K562 (cell line): ENCODE data around the gene RXRA. TPM values are rescaled to one million over a fixed set of nuclear protein-coding genes. Genes with fewer than 3 reads are reported as not detected.

Experiments used
- ATAC-seq: fragments of 200-7000 bp; cut with Tn5 transposase; 3 replicates; pipeline ENCODE4 v1.9.1; 2020; ENCODE audit warnings: moderate library complexity
- BruUV-seq: library from RNA; stranded (reverse); fragments of 400-500 nt; replicated peaks from 2 replicates; lab custom pipeline; 2021; lab: Mats Ljungman, UMichigan
- CTCF ChIA-PET: fragments of 300-600 bp; formaldehyde crosslinking; extraction: SDS; loops from one replicate; lab custom pipeline; 2021; ENCODE audit warnings: low intra/inter-chr PET ratio; lab: Yijun Ruan, JAX
- POLR2A ChIA-PET: fragments of 300-600, 350-650 bp; sonication (Branson Sonifier 250); formaldehyde crosslinking; extraction: SDS; loops from one replicate; lab custom pipeline; 2021; ENCODE audit warnings: antibody characterized with exemption, inconsistent platforms; lab: Yijun Ruan, JAX
- DNase-seq, 4 experiments: peaks; one replicate each; pipeline versions ENCODE4 v3.0.0 to v3.0.0-alpha.2; 2011 to 2018; ENCODE audit warnings: low spot score in 3 of 4, mixed read lengths in 3 of 4; ENCODE audit errors: extremely low read depth in 1 of 4
- FAIRE-seq: peaks from 2 replicates; lab custom pipeline; 2011; peaks lifted over from hg19 to GRCh38; lab: Jason Lieb, UNC
- H2AFZ ChIP-seq: 2 replicates; pipeline ENCODE4 v1.6.0; 2011; ENCODE audit warnings: low read depth, low read length, control low read depth, inconsistent platforms
- H3K27ac ChIP-seq: fragments of 200-600 bp; 3 replicates; pipeline ENCODE4 v1.8.0; 2011; ENCODE audit warnings: low read depth, mild to moderate bottlenecking, control low read depth, inconsistent platforms, low read length, moderate library complexity, mixed read lengths; ENCODE audit errors: extremely low read depth
- H3K27me3 ChIP-seq, 2 experiments: fragments of 300-600 bp in 1 of 2; 2 replicates in 1 of 2; 3 replicates in 1 of 2; pipeline versions ENCODE4 v1.6.0 to v1.8.0; 2011; ENCODE audit warnings: inconsistent platforms in 2 of 2, low read length in 2 of 2, mild to moderate bottlenecking in 1 of 2, mixed read lengths in 1 of 2, moderate library complexity in 1 of 2; ENCODE audit not compliant: control insufficient read depth in 2 of 2, insufficient read depth in 2 of 2
- H3K36me3 ChIP-seq: fragments of 300-600 bp; 3 replicates; pipeline ENCODE4 v1.8.0; 2011; ENCODE audit warnings: mild to moderate bottlenecking, low read length, inconsistent platforms; ENCODE audit not compliant: control insufficient read depth, insufficient read depth
- H3K4me1 ChIP-seq, 2 experiments: fragments of 200-600 bp in 1 of 2; replicated peaks in 1 of 2; 2 replicates in 1 of 2; 3 replicates in 1 of 2; pipeline versions ENCODE4 v1.5.1 to v1.8.0; 2011; ENCODE audit warnings: inconsistent platforms in 2 of 2, low read length in 2 of 2, mild to moderate bottlenecking in 1 of 2, mixed read lengths in 1 of 2, moderate library complexity in 1 of 2; ENCODE audit not compliant: control insufficient read depth in 2 of 2, insufficient read depth in 2 of 2
- H3K4me2 ChIP-seq: 2 replicates; pipeline ENCODE4 v1.6.1; 2011; ENCODE audit warnings: low read length, control low read depth, inconsistent platforms, mixed read lengths; ENCODE audit not compliant: insufficient read depth
- H3K4me3 ChIP-seq: fragments of 200-600 bp; sonication (generic), shearing (Covaris generic); 2 replicates; pipeline ENCODE4 v1.5.1; 2016; ENCODE audit warnings: control low read depth, inconsistent platforms
- H3K79me2 ChIP-seq: fragments of 200-600 bp; 3 replicates; pipeline ENCODE4 v1.8.0; 2011; ENCODE audit warnings: low read length, inconsistent platforms; ENCODE audit not compliant: control insufficient read depth, insufficient read depth
- H3K9ac ChIP-seq, 2 experiments: 2 replicates each; pipeline versions ENCODE4 v1.6.0 to v1.6.1; 2011; ENCODE audit warnings: low read depth in 2 of 2, low read length in 2 of 2, control low read depth in 1 of 2, inconsistent platforms in 1 of 2, mild to moderate bottlenecking in 1 of 2, mixed read lengths in 1 of 2; ENCODE audit not compliant: insufficient read depth in 1 of 2
- H3K9me1 ChIP-seq: one replicate; pipeline ENCODE4 v1.6.0; 2011; ENCODE audit warnings: inconsistent platforms, mild to moderate bottlenecking, low read length, moderate library complexity; ENCODE audit not compliant: control insufficient read depth, insufficient read depth
- H3K9me3 ChIP-seq: replicated peaks from 2 replicates; pipeline ENCODE4 v1.5.1; 2011; ENCODE audit warnings: low read depth, low read length, inconsistent platforms; ENCODE audit not compliant: control insufficient read depth, insufficient read depth
- H4K20me1 ChIP-seq: replicated peaks from 2 replicates; pipeline ENCODE4 v1.6.1; 2011; ENCODE audit warnings: low read length, inconsistent platforms, mixed read lengths; ENCODE audit not compliant: control insufficient read depth, insufficient read depth
- CTCF ChIP-seq, 3 experiments: IDR thresholded peaks in 2 of 3; conservative IDR thresholded peaks in 1 of 3; 2 replicates each; pipeline ENCODE4 v1.5.1; 2011 to 2012; ENCODE audit warnings: low read length in 3 of 3, mild to moderate bottlenecking in 3 of 3, control low read depth in 2 of 3, improper control_type of control experiment in 1 of 3, inconsistent platforms in 1 of 3, low read depth in 1 of 3, mixed read lengths in 1 of 3, moderate library complexity in 1 of 3; ENCODE audit not compliant: insufficient read depth in 2 of 3
- E2F6 ChIP-seq, 2 experiments: IDR thresholded peaks; 2 replicates each; pipeline ENCODE4 v1.6.1; 2011; ENCODE audit warnings: borderline replicate concordance in 1 of 2, control low read depth in 1 of 2, low read depth in 1 of 2, low read length in 1 of 2, mild to moderate bottlenecking in 1 of 2, mixed read lengths in 1 of 2, moderate library complexity in 1 of 2; ENCODE audit not compliant: insufficient read depth in 1 of 2, insufficient read length in 1 of 2, poor library complexity in 1 of 2, severe bottlenecking in 1 of 2; ENCODE audit errors: extremely low read depth in 1 of 2
- FOXO4 ChIP-seq: fragments of 450-650 bp; formaldehyde crosslinking; IDR thresholded peaks from 2 replicates; pipeline ENCODE4 v1.4.0; 2020; ENCODE audit warnings: mild to moderate bottlenecking, moderate library complexity
- MAX ChIP-seq: sonication (generic); formaldehyde crosslinking; IDR thresholded peaks from 2 replicates; pipeline ENCODE4 v1.9.0; 2022; ENCODE audit warnings: mild to moderate bottlenecking, missing genetic modification reagents
- SNIP1 ChIP-seq: fragments of 450-650 bp; IDR thresholded peaks from 2 replicates; pipeline ENCODE4 v1.7.1; 2017; ENCODE audit warnings: low read depth, mild to moderate bottlenecking
- WGBS: fragments of 100-300 bp; shearing (Covaris generic); methylation state at CpG from one replicate; pipeline ENCODE4 v1.1.6; 2016; ENCODE audit warnings: low coverage, mixed read lengths; ENCODE audit not compliant: insufficient coverage; ENCODE audit errors: missing lambda C conversion rate; 5-methylcytosine and 5-hydroxymethylcytosine counted together
- in situ Hi-C: fragments of 300-500 bp; cut with MboI; formaldehyde crosslinking; loops from 4 replicates; pipeline ENCODE4 v1.15.0; 2018; ENCODE audit warnings: inconsistent platforms, mixed read lengths
- intact Hi-C: fragments of 100-400 bp; cut with micrococcal nuclease; formaldehyde crosslinking; loops from 2 replicates; pipeline ENCODE4 v1.14.2; 2022
- polyA plus RNA-seq, 8 experiments: library from polyadenylated mRNA; depleted of rRNA in 4 of 8; stranded (reverse) in 5 of 8; unstranded in 3 of 8; fragments of >200 nt; fragmentation: Nextera tagmentation in 2 of 8; fragmentation: Illumina TruSeq in 1 of 8; extraction: Ambion mirVana in 2 of 8; extraction: Trizol in 1 of 8; gene quantifications; 2 replicates each; pipeline versions ENCODE4 v1.2.1 to v1.2.3, GENCODE V29; 2011 to 2014; ENCODE audit warnings: inconsistent platforms in 1 of 8, missing spikeins in 1 of 8
- total RNA-seq, 7 experiments: library from RNA; depleted of rRNA in 6 of 7; stranded (reverse); fragments of >200 nt in 6 of 7; fragmentation: Illumina TruSeq in 2 of 7; extraction: Trizol in 2 of 7; gene quantifications; 2 replicates each; pipeline versions ENCODE4 v1.2.1 to v1.2.3, GENCODE V29; 2011 to 2021; ENCODE audit warnings: low replicate concordance in 1 of 7

Gene RXRA
- total and polyA plus RNA-seq, 9 of the 15 experiments (the other 6 are each of a cell fraction or from before 2014, with no cell fraction given), result 0.35 to 23.6 (median 4.6) TPM

GRCh38 chr9:134381671-134382516 lies 55.6 kb downstream of the RXRA start:
- no TSS peak for BruUV-seq
- H3K9ac ChIP-seq, result no peak overlapping the region; a peak in 1 of 4 replicates
- CTCF ChIA-PET, result no interaction called here

More at GRCh38 chr9:134381671-134382516, 55.6 kb downstream of the RXRA start:
- Histone ChIP-seq H3K27ac (no peak overlapping the region), H3K9me1 (no peaks in the 10 kb centered on the region), H4K20me1 (peaks cover 88% of the 10 kb centered on the region), H3K27me3 (no peaks in the 10 kb centered on the region), H3K4me2 (no peak overlapping the region)
- POLR2A ChIA-PET, result interaction anchor here (0.5 to 0.6 kb wide), 2 partner anchors 9 to 13 kb away, joined by 3 read pairs; no protein-coding TSS in a partner anchor
- no peak for FAIRE-seq
- TF ChIP-seq FOXO4, result no peak
- peak; percentile 82 for TF ChIP-seq MAX (CRISPR knock-in tag)
- peak; percentile 50 to 92 (median 52) for TF ChIP-seq CTCF (IDR thresholded peaks at IDR 0.05 in 2 of 3, conservative IDR thresholded peaks at IDR 0.05 in 1 of 3; ENCODE audit: insufficient read depth in 2 of 3, low read depth in 1 of 3, low read length in 3 of 3)
- 0 out of 2 replicates have a peak, but pooled peaks have one; percentile 37 for TF ChIP-seq SNIP1
- TF ChIP-seq E2F6 (IDR thresholded peaks at IDR 0.05; ENCODE audit: borderline replicate concordance in 1 of 2, extremely low read depth in 1 of 2, insufficient read depth in 1 of 2, insufficient read length in 1 of 2, low read depth in 1 of 2, low read length in 1 of 2, poor library complexity in 1 of 2, severe bottlenecking in 1 of 2), result peak in 1 of 2 experiments; percentile 49
- TF ChIP-seq, all 486 proteins: peak for 4
- WGBS, result 63% methylated on average over 15 of the region's 21 CpGs
- Histone ChIP-seq H2AFZ (no peak overlapping the region), H3K36me3 (no peaks in the 10 kb centered on the region), H3K4me3 (no peak overlapping the region), H3K4me1 (peaks cover 0 to 87% of the 10 kb centered on the region in 2 experiments; a peak in 2 of 5 replicates), H3K9me3 (no peaks in the 10 kb centered on the region), H3K79me2 (no peaks in the 10 kb centered on the region)
- ATAC-seq (peak; percentile 65), DNase-seq (peak in 3 of 4 experiments; percentile 46 to 62 (median 62))
- intact Hi-C loops (no loop called here), in situ Hi-C loops (no loop called here)
